Tibial artery (tissue), 4 donors: ENCODE data around the gene GRIFIN.

Source experiments
- DNase-seq, 2 donors: peaks; one replicate each; pipeline ENCODE4 v3.0.0-alpha.2; 2019
- H3K27ac ChIP-seq, 2 donors: fragments of 200-600 bp; sonication (generic) in 1 of 2; 1 replicate in 1 of 2; 2 replicates in 1 of 2; pipeline ENCODE4 v1.5.1; 2018 to 2019; ENCODE audit warnings: mild to moderate bottlenecking in 1 of 2
- H3K27me3 ChIP-seq, 2 donors: fragments of 200-600 bp; sonication (generic) in 1 of 2; one replicate each; pipeline versions ENCODE4 v1.5.1 to v1.6.0; 2016 to 2019
- H3K36me3 ChIP-seq, 3 donors: fragments of 200-600 bp; sonication (generic) in 2 of 3; one replicate each; pipeline ENCODE4 v1.5.1; 2016 to 2019; ENCODE audit warnings: mild to moderate bottlenecking in 2 of 3
- H3K4me1 ChIP-seq, 4 donors: fragments of 200-600 bp; sonication (generic) in 2 of 4; 1 replicate in 3 of 4; 2 replicates in 1 of 4; pipeline ENCODE4 v1.5.1; 2016 to 2019
- H3K4me3 ChIP-seq, 2 donors: fragments of 200-600 bp; sonication (generic) in 1 of 2; 1 replicate in 1 of 2; 2 replicates in 1 of 2; pipeline ENCODE4 v1.5.1; 2018 to 2019; ENCODE audit warnings: mild to moderate bottlenecking in 2 of 2
- H3K9me3 ChIP-seq, 3 donors: fragments of 200-600 bp; sonication (generic) in 1 of 3; one replicate each; pipeline ENCODE4 v1.5.1; 2016 to 2019
- CTCF ChIP-seq, 2 experiments: fragments of 200-600 bp in 1 of 2; fragments of 450-650 bp in 1 of 2; IDR thresholded peaks; one replicate each; pipeline ENCODE4 v1.5.1; 2017 to 2019; ENCODE audit warnings: antibody characterized with exemption in 2 of 2, mild to moderate bottlenecking in 1 of 2, moderate library complexity in 1 of 2
- intact Hi-C: fragments of 100-400 bp; cut with DNase I; formaldehyde crosslinking; loops from one replicate; pipeline ENCODE4 v1.15.0; 2023; ENCODE audit warnings: low total_unique reads

The GRIFIN gene

DNA sequence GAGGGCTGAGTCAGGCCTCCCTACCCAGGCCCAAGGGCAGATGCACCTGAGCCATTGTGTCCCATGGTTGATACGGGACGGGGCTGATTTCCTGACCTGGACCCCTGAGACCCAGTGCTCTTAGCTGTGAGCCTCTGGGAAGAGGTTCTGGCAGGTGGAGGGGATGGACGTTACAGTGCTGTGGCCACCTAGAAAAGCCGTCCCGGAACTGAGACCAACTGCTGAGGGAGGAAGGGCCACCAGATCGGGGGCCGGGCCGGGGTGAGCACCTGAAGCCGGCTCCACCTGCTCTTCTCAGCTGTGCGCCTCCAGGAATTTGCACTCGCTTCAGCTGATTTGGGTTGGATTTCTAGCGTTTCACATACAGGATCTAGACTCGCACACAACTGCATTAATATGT, 37.4 kb downstream of the GRIFIN start:
- peaks cover 13 to 37% (median 30%) of the 10 kb centered on the region in 3 donors for H3K36me3 ChIP-seq
- H3K4me3 ChIP-seq = no peak overlapping the region
- intact Hi-C loops = no loop called here
- H3K9me3 ChIP-seq = no peaks in the 10 kb centered on the region
- peak overlapping the region in 1 of 2 donors; percentile 10 for H3K27ac ChIP-seq
- DNase-seq = no peak
- no peaks in the 10 kb centered on the region for H3K27me3 ChIP-seq
- H3K4me1 ChIP-seq = peaks cover 0 to 3% (median 0%) of the 10 kb centered on the region in 4 donors
- TF ChIP-seq CTCF (IDR thresholded peaks at IDR 0.05) = no peak

- peaks cover 0 to 3% (median 0%) of the 10 kb centered on the region in 4 donors for H3K4me1 ChIP-seq
- H3K36me3 ChIP-seq = peaks cover 19 to 43% (median 36%) of the 10 kb centered on the region in 3 donors
- no peaks in the 10 kb centered on the region for H3K9me3 ChIP-seq
- intact Hi-C loops = no loop called here
- H3K27me3 ChIP-seq = no peaks in the 10 kb centered on the region
- no peak overlapping the region for H3K4me3 ChIP-seq
- H3K27ac ChIP-seq = peak overlapping the region; percentile 26 to 37
- TF ChIP-seq CTCF (IDR thresholded peaks at IDR 0.05) = no peak
- DNase-seq = peak; percentile 62 to 75
Measured at GRCh38 chr7:2438186-2438585, 38.0 kb downstream of the GRIFIN start.

GRCh38 chr7:2437537-2438148, 38.6 kb downstream of the GRIFIN start:
- Histone ChIP-seq H3K9me3 (no peaks in the 10 kb centered on the region), H3K27ac (peak overlapping the region; percentile 26 to 37), H3K36me3 (peaks cover 24 to 48% (median 41%) of the 10 kb centered on the region in 3 donors), H3K27me3 (no peaks in the 10 kb centered on the region), H3K4me1 (peaks cover 0 to 3% (median 0%) of the 10 kb centered on the region in 4 donors), H3K4me3 (no peak overlapping the region)
- no peak for DNase-seq
- TF ChIP-seq CTCF (IDR thresholded peaks at IDR 0.05) = no peak
- intact Hi-C loops = no loop called here

DNA sequence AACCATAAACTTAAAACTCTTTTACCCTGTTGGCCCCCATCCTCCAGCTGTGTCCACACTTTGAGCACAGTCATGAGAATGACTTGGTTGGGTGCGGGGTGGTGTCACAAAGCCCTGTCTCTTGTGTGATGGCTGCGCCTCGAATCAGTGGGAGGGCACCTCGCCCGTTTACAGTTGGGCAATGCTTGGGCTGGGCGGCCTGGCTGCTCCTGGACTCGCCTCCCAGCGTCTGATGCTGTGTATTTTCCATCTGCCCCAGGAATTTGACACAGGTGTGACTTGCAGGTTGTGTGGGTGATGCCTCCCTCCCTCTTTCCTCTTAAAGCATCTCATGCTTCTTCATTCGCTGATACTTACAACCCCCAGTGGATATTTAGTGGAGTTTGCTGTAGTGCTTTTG, 39.1 kb downstream of the GRIFIN start:
- Histone ChIP-seq H3K9me3 (no peaks in the 10 kb centered on the region), H3K27ac (peak overlapping the region in 1 of 2 donors; percentile 26), H3K4me3 (no peak overlapping the region), H3K27me3 (no peaks in the 10 kb centered on the region), H3K4me1 (peaks cover 0 to 3% (median 0%) of the 10 kb centered on the region in 4 donors), H3K36me3 (peaks cover 28 to 53% (median 46%) of the 10 kb centered on the region in 3 donors)
- no peak for DNase-seq
- no peak for TF ChIP-seq CTCF (IDR thresholded peaks at IDR 0.05)
- intact Hi-C loops = no loop called here

- no peak overlapping the region for H3K27ac ChIP-seq
- no peak overlapping the region for H3K4me3 ChIP-seq
- DNase-seq = no peak
- TF ChIP-seq CTCF (IDR thresholded peaks at IDR 0.05) = no peak
- H3K9me3 ChIP-seq = no peaks in the 10 kb centered on the region
- intact Hi-C loops = no loop called here
- peaks cover 28 to 53% (median 48%) of the 10 kb centered on the region in 3 donors for H3K36me3 ChIP-seq
- peaks cover 0 to 3% (median 0%) of the 10 kb centered on the region in 4 donors for H3K4me1 ChIP-seq
- H3K27me3 ChIP-seq = no peaks in the 10 kb centered on the region
Measured at GRCh38 chr7:2436341-2437104, 39.7 kb downstream of the GRIFIN start.
